Activated B cell treated with CpG ODN at 0.5 μM for 24 hours (primary cell): ENCODE results near the gene DLX6. TPM values are rescaled to one million over a fixed set of nuclear protein-coding genes. Genes with fewer than 3 reads are reported as not detected.

Experiments used
- ATAC-seq: fragments of 200-7000 bp; cut with Tn5 transposase; one replicate; pipeline ENCODE4 v1.10.0; 2021; ENCODE audit warnings: low read depth, mild to moderate bottlenecking, moderate library complexity
- CTCF ChIA-PET: fragments of 350-600 bp; sonication (Branson Sonifier 250); formaldehyde crosslinking; loops from one replicate; lab custom pipeline; 2021; ENCODE audit warnings: antibody characterized with exemption; lab: Charles Lee
- POLR2A ChIA-PET: fragments of 350-600 bp; sonication (Branson Sonifier 250); formaldehyde crosslinking; loops from one replicate; lab custom pipeline; 2021; ENCODE audit warnings: antibody characterized with exemption; lab: Charles Lee
- DNase-seq: peaks from one replicate; pipeline ENCODE4 v3.0.0; 2022
- H3K27ac Mint-ChIP-seq: one replicate; pipeline ENCODE4 v1.8.0; 2020; ENCODE audit warnings: mixed read lengths
- H3K27me3 Mint-ChIP-seq: one replicate; pipeline ENCODE4 v1.8.0; 2021; ENCODE audit warnings: mixed read lengths
- H3K36me3 Mint-ChIP-seq: one replicate; pipeline ENCODE4 v1.8.0; 2021; ENCODE audit warnings: low read depth, mixed read lengths
- H3K4me1 Mint-ChIP-seq: one replicate; pipeline ENCODE4 v1.8.0; 2021; ENCODE audit warnings: mixed read lengths
- H3K4me3 Mint-ChIP-seq: one replicate; pipeline ENCODE4 v1.8.0; 2020; ENCODE audit warnings: mild to moderate bottlenecking, mixed read lengths
- H3K9me3 Mint-ChIP-seq: one replicate; pipeline ENCODE4 v1.8.0; 2020; ENCODE audit warnings: mixed read lengths
- CTCF ChIP-seq: fragments of 200-600 bp; IDR thresholded peaks from one replicate; pipeline ENCODE4 v1.8.0; 2022; ENCODE audit warnings: antibody characterized with exemption, mild to moderate bottlenecking
- intact Hi-C: fragments of 100-400 bp; cut with micrococcal nuclease; formaldehyde crosslinking; loops from one replicate; pipeline ENCODE4 v1.15.1; 2024
- total RNA-seq: library from RNA; stranded (reverse); gene quantifications from 2 replicates; pipeline ENCODE4 v1.2.3, GENCODE V29; 2022

Gene DLX6
- total RNA-seq, 1 donor from 2014 or later, result not detected

- H3K9me3 Mint-ChIP-seq, result no peaks in the 10 kb centered on the region
- ChIA-PET CTCF (no interaction called here), POLR2A (no interaction called here)
- ATAC-seq, result no peak
- no peak for TF ChIP-seq CTCF
- H3K36me3 Mint-ChIP-seq, result no peaks in the 10 kb centered on the region
- H3K27ac Mint-ChIP-seq, result no peak overlapping the region
- no peak for DNase-seq
- peaks cover 37% of the 10 kb centered on the region for H3K27me3 Mint-ChIP-seq
- H3K4me1 Mint-ChIP-seq, result no peaks in the 10 kb centered on the region
- no peak overlapping the region for H3K4me3 Mint-ChIP-seq
- intact Hi-C loops, result no loop called here
Measured at GRCh38 chr7:96985992-96986391, 19.4 kb upstream of the DLX6 start.

DNA sequence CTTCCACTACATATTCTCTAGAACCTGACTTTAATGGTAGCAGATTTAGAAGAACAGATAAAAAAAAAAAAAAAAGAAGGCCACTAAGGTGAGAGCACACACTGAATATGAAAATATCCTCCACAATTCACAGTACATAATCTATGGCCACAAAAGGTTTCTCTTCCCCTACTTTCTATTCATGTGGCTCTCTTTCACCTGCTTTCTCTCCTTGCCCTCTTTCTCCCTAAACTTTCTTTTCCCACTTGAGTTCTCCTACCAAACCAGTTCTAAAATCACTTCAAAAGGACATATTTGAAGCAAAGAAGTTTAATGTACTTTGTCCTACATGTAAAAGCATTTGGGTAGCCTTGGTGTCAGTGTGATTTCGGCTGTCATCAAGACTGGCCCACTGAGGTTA, 18.5 kb upstream of the DLX6 start:
- POLR2A ChIA-PET, result no interaction called here
- Mint-ChIP-seq H3K4me3 (no peak overlapping the region), H3K27ac (no peak overlapping the region), H3K9me3 (no peaks in the 10 kb centered on the region), H3K4me1 (no peaks in the 10 kb centered on the region), H3K36me3 (no peaks in the 10 kb centered on the region), H3K27me3 (peaks cover 40% of the 10 kb centered on the region)
- DNase-seq, result no peak
- CTCF ChIA-PET, result no interaction called here
- no peak for TF ChIP-seq CTCF
- intact Hi-C loops, result no loop called here
- ATAC-seq, result no peak

DNA sequence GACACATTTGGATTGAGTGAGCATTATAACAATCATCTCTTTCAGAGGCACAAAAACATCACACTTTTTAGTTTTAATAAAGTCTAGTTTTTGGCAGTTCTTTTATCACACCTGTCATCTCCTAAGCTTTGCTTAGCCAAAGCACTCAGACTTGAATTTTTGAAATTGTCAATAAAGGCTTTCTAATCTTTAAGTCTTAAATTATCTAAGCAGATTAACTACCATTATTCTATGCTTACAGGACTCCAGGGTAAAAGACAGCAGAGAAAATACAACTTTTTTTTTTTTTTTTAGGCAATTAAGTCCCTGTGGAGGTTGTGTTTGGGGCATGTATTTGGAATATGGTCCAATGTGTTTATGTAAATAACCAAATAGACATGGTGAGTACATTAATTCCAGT, 17.6 kb upstream of the DLX6 start:
- no peaks in the 10 kb centered on the region for H3K9me3 Mint-ChIP-seq
- ChIA-PET POLR2A (no interaction called here), CTCF (no interaction called here)

DNA sequence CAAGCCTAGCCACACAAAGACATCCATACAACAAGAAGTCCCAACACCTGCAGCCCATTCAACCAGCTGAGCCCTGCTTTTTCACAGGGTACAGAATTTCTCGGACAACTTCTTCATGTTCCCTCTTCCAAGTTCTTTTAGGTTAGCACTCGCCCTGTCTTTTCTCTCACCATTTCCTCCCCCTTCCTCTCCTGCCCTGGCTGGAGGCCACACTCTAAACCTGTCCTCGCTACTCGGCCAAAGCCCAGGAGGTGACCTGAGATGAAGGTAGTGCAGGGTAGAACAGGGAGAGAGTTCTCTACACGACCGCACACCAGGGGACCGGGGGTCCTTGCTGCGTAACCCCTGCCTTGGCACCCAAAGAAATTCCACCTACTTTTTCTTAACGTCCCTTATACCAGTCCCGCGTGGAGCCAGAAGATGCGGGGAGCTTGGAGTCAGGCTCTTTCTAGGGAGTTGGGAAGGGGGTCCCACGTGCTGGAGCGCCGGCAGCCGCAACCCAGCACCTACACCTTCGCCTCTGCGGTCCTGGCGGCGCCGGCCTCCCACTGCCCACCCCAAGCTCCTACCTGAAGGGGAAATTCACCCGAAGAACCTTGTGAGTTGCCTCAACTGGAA, 16.0 kb upstream of the DLX6 start:
- TF ChIP-seq CTCF, result no peak
- Mint-ChIP-seq H3K4me1 (peaks cover 2% of the 10 kb centered on the region), H3K27me3 (peaks cover 65% of the 10 kb centered on the region), H3K36me3 (no peaks in the 10 kb centered on the region), H3K4me3 (no peak overlapping the region), H3K27ac (no peak overlapping the region), H3K9me3 (peaks cover 2% of the 10 kb centered on the region)
- no peak for ATAC-seq
- intact Hi-C loops, result no loop called here
- ChIA-PET POLR2A (no interaction called here), CTCF (interaction anchor here (1.5 kb wide), 1 partner anchor 38 kb away, joined by 3 read pairs; no protein-coding TSS in a partner anchor)
- DNase-seq, result no peak

More for the DNA sequence above, 17.6 kb upstream of the DLX6 start:
- Mint-ChIP-seq H3K4me3 (no peak overlapping the region), H3K36me3 (no peaks in the 10 kb centered on the region), H3K27ac (no peak overlapping the region), H3K4me1 (no peaks in the 10 kb centered on the region), H3K27me3 (peaks cover 48% of the 10 kb centered on the region)
- intact Hi-C loops, result no loop called here
- DNase-seq, result no peak
- TF ChIP-seq CTCF, result no peak
- no peak for ATAC-seq

- POLR2A ChIA-PET, result no interaction called here
Measured at GRCh38 chr7:96989859-96990317, 15.5 kb upstream of the DLX6 start.

More at GRCh38 chr7:96989859-96990317, 15.5 kb upstream of the DLX6 start:
- ATAC-seq (no peak), DNase-seq (no peak)
- Mint-ChIP-seq H3K4me3 (no peak overlapping the region), H3K27ac (no peak overlapping the region), H3K27me3 (peaks cover 70% of the 10 kb centered on the region), H3K4me1 (peaks cover 2% of the 10 kb centered on the region), H3K9me3 (peaks cover 2% of the 10 kb centered on the region), H3K36me3 (no peaks in the 10 kb centered on the region)
- no peak for TF ChIP-seq CTCF
- intact Hi-C loops, result no loop called here
- CTCF ChIA-PET, result interaction anchor here (1.5 kb wide), 1 partner anchor 38 kb away, joined by 3 read pairs; no protein-coding TSS in a partner anchor
